Measurements from ENCODE around the gene ASCL2. TPM values are rescaled to one million over a fixed set of nuclear protein-coding genes. Genes with fewer than 3 reads are reported as not detected.

ASCL2 gene
- total and polyA plus RNA-seq, 10 of the 15 experiments (the other 5 are each of a cell fraction or from before 2014, with no cell fraction given), result not detected

- intact Hi-C loops (cut with micrococcal nuclease; ENCODE audit: unreplicated experiment), result no loop called here
- POLR2A ChIA-PET, result no interaction called here
- no TSS peak for BruUV-seq (replicated peaks)
Observed at GRCh38 chr11:2312232-2313042, 42.0 kb upstream of the ASCL2 start.

More at GRCh38 chr11:2312232-2313042, 42.0 kb upstream of the ASCL2 start:
- TF ChIP-seq ATF2 (IDR thresholded peaks at IDR 0.05; ENCODE audit: low read length) (no peak), FOXM1 (IDR thresholded peaks at IDR 0.05; ENCODE audit: low read depth, low read length) (no peak), ZBTB33 (IDR thresholded peaks at IDR 0.05) (no peak), ATF7 (IDR thresholded peaks at IDR 0.05; ENCODE audit: low read depth) (no peak), ZNF687 (IDR thresholded peaks at IDR 0.05) (no peak), CEBPZ (IDR thresholded peaks at IDR 0.05; ENCODE audit: low read depth, low read length) (no peak), ZZZ3 (IDR thresholded peaks at IDR 0.05; ENCODE audit: control insufficient read depth, insufficient read length, low read depth) (no peak), CREB1 (IDR thresholded peaks at IDR 0.05; ENCODE audit: low read depth) (no peak), SMAD1 (IDR thresholded peaks at IDR 0.05; ENCODE audit: low read depth, partially characterized antibody) (no peak), ZNF622 (IDR thresholded peaks at IDR 0.05) (no peak), ZBED1 (IDR thresholded peaks at IDR 0.05; ENCODE audit: borderline replicate concordance) (no peak)
- Histone ChIP-seq H3K4me3 (no peak overlapping the region), H4K20me1 (ENCODE audit: control insufficient read depth, insufficient read depth) (no peaks in the 10 kb centered on the region), H3K27ac (ENCODE audit: control insufficient read depth, insufficient read depth) (no peak overlapping the region), H2AFZ (ENCODE audit: control insufficient read depth, low read depth, low read length) (no peak overlapping the region), H3K9me3 (replicated peaks; ENCODE audit: control insufficient read depth, insufficient read depth, low read length) (no peaks in the 10 kb centered on the region), H3K79me2 (ENCODE audit: control insufficient read depth, insufficient read depth, low read length) (no peaks in the 10 kb centered on the region), H3K9ac (ENCODE audit: control insufficient read depth, insufficient read depth, low read length) (no peak overlapping the region), H3K36me3 (ENCODE audit: control insufficient read depth in 2 of 2, insufficient read depth in 2 of 2, low read length in 1 of 2) (no peaks in the 10 kb centered on the region), H3K27me3 (replicated peaks in 1 of 2; ENCODE audit: control insufficient read depth in 2 of 2, insufficient read depth in 2 of 2, low read length in 1 of 2) (no peaks in the 10 kb centered on the region), H3K4me2 (ENCODE audit: control insufficient read depth, insufficient read depth) (no peak overlapping the region), H3K4me1 (ENCODE audit: control insufficient read depth, insufficient read depth, low read length) (no peaks in the 10 kb centered on the region)
- DNase-seq (ENCODE audit: low read depth, low spot score) (no peak), ATAC-seq (no peak), FAIRE-seq (no peak)
- SMC1A ChIA-PET (ENCODE audit: uncharacterized antibody, unreplicated experiment), result no interaction called here
- RAD21 ChIA-PET (ENCODE audit: unreplicated experiment), result no interaction called here
- in situ Hi-C loops (cut with MboI), result loop anchor here (5.0 kb wide), 1 partner anchor 105 kb away; no protein-coding TSS in a partner anchor
- CTCF ChIA-PET, result interaction anchor here (1.4 kb wide), 1 partner anchor 108 kb away, joined by 3 read pairs; no protein-coding TSS in a partner anchor
- 48% methylated on average over 22 of the region's 22 CpGs for WGBS (ENCODE audit: insufficient coverage, insufficient replicate concordance, low lambda C conversion rate, missing lambda C conversion rate)
